GM20431 (cell line): ENCODE data around the gene HOXC12.

Source experiments
- in situ Hi-C: fragments of 300-500 bp; cut with MseI, MboI; formaldehyde crosslinking; loops from one replicate; pipeline ENCODE4 v1.15.0; 2020; ENCODE audit warnings: low sequenced_read_pairs; ENCODE audit not compliant: unreplicated experiment

HOXC12 gene, protein sequence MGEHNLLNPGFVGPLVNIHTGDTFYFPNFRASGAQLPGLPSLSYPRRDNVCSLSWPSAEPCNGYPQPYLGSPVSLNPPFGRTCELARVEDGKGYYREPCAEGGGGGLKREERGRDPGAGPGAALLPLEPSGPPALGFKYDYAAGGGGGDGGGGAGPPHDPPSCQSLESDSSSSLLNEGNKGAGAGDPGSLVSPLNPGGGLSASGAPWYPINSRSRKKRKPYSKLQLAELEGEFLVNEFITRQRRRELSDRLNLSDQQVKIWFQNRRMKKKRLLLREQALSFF

DNA sequence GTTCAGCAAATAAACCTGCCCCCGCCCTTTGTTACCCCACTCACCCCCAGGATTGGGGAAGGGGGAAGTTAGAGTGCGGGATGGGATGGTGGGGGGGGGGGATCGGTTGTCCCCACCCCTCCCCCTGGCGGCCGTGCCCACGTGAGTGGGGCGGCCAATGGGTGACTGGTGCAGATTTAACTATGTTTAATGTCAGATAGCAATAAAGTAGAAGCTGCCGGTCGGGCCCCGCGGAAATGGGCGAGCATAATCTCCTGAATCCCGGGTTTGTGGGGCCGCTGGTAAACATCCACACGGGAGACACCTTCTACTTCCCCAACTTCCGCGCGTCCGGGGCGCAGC is at the start of gene HOXC12:
Gene HOXC12, plus strand, starts transcription at position 210 of the 342 bp plus-strand sequence. Its CDS starts 27 bp downstream, at position 237.
- in situ Hi-C loops = no loop called here

- in situ Hi-C loops = no loop called here
Measured at GRCh38 chr12:53907103-53907502, 47.6 kb upstream of the HOXC12 start.

- in situ Hi-C loops = no loop called here
Measured at GRCh38 chr12:53916788-53917655, 37.7 kb upstream of the HOXC12 start.

- in situ Hi-C loops = no loop called here
Measured at GRCh38 chr12:53924521-53925405, 29.9 kb upstream of the HOXC12 start.

DNA sequence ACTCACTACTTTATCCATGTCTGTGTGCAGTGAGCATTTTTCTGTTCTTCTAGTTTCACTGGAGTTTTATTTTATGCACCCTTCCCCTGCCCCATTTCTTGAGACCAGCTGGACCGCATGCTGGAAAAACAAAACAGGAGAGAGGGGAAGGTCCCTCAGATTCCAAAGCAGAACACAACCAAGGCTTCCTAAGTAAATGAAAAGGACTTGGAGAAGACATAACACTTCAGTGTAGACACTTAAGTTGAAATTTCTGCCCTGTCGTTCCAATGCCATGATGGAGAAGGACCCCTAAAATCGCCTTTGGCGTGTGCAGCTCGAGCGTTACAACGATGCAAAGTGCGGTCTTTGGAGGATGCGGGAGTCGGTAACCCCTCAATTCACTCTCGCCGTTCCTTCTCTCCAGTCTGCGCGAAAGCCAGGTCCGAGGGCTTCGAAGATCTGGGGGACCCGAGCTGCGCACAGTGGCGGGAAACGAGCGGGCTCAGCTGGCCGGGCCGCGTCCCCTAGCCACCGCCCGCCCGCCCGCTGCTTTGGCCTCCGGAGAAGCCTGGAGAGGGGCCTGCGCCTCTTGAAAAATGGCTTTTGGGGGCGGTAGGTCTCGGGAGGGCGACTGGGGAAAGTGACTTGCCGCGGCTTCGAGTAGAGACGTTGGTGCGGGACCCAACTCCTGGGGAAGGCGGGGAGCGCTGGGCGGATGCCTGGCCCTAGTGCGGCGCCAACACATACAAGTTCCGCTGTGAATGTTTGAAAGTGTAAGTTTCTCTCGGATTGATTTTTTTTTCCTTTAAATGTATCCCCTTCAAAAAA is 27.3 kb upstream of the HOXC12 start:
- in situ Hi-C loops = no loop called here

- in situ Hi-C loops = no loop called here
Measured at GRCh38 chr12:53928054-53928835, 26.5 kb upstream of the HOXC12 start.

DNA sequence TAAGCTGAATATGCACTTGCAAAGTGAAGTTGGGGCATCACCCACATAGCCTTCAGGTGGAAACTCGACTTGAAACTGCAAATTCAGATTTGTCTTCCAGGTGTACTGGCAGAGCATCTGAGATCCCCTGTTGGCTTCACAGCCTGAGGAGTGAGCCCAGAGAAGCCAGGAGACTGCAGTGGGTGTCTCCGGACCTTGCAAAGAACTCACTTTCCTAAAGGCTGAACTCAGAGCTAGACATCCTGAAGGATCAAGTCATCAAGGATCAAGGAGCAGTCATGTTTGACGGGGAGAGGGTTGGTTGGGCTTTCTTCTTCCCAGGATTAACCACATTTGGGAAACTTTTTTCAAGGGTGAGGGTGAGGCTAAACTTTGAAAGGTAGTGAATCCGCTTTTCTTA is 25.2 kb upstream of the HOXC12 start:
- in situ Hi-C loops = no loop called here

DNA sequence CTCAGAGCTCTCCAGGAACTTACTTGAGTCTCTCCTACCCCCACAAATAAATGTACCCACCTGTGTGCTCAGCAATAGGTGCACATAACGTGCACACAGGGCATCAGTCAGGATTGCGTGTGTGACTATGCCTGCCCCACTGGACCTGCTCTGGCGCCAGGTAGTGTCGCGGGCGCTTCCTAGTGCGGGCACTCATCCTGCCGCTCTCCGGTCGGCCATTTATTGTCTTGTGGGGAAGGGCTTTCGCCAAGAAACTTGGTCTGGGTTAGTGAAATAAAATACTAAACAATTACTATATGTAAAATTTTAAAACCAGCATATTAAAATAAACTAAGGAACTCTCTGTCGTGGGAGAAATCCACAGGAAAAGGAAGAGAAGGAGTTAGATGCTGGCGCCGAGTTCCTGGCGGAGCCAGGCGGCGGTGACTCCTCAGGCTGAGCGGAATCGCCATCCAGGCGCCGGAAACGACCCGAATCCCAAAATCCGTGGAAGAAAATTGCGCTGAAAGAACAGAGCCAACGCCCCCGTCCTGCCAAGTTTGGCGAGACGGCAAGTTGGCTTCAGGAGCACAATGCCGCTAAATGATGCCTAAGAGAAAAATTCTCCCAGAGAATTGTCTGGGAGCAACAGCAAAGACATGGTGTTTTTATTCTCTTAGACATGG is 24.0 kb upstream of the HOXC12 start:
- in situ Hi-C loops = no loop called here

- in situ Hi-C loops = no loop called here
Measured at GRCh38 chr12:53931844-53932581, 22.7 kb upstream of the HOXC12 start.

- in situ Hi-C loops = no loop called here
Measured at GRCh38 chr12:53932915-53933314, 21.8 kb upstream of the HOXC12 start.

- in situ Hi-C loops = no loop called here
Measured at GRCh38 chr12:53935383-53936341, 19.0 kb upstream of the HOXC12 start.

GRCh38 chr12:53937099-53937498 is 17.6 kb upstream of the HOXC12 start:
- in situ Hi-C loops = no loop called here

DNA sequence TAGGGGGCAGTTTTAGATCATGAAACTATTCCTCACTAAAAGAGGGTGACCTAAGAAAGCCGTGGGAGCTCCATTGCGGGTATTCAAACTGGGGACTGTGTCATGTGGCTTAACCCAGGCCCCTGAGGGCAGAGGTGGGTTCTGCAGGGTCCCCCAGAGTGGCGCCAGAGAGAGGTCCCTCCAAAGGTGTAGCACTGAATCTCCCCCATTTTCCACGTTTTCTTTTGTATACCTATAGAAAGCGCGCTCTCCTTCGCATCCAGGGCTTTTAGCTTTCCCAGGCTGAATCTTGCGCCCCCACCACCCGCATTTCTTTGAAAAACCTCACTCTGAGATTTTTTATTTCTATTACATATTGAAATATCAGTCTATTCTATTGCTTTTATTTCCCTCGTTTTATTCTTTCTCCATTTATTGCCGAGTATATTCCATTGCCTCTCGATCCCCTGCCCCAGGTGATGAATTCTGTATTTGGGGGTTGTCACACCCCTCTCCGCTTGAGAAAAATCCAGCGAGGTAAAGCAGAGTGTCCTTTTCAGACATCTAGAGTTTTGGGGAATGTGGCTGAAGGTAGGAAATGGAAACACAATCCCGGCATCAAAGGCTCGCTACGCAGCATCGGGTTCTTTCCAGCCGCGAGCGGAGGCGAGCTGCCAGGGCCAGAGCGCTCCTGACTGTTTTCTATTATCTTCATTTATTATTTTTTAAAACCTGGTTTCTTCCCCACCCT is 16.9 kb upstream of the HOXC12 start:
- in situ Hi-C loops = no loop called here

GRCh38 chr12:53938326-53939140 is 16.2 kb upstream of the HOXC12 start, which contains the start of gene HOXC13:
HOXC13 (plus strand) TSS chr12:53938831; CDS start chr12:53938907, 76 bp downstream.
- in situ Hi-C loops = no loop called here
